GM21423 (cell line): Measurements from ENCODE around the gene SCRN2.

Experiments used
- ATAC-seq: cut with Tn5 transposase; IDR thresholded peaks from one replicate; pipeline ENCODE4 v1.9.1; 2021; ENCODE audit warnings: mild to moderate bottlenecking, moderate library complexity; ENCODE audit not compliant: unreplicated experiment

SCRN2 gene

GRCh38 chr17:47847341-47848197, 6.5 kb upstream of the SCRN2 start:
- ATAC-seq: no peak

GRCh38 chr17:47846716-47847340, 5.8 kb upstream of the SCRN2 start:
- no peak for ATAC-seq

GRCh38 chr17:47845716-47846075, 4.6 kb upstream of the SCRN2 start:
- no peak for ATAC-seq

GRCh38 chr17:47844814-47845715, 4.0 kb upstream of the SCRN2 start:
- no peak for ATAC-seq

GRCh38 chr17:47844227-47844626, 3.2 kb upstream of the SCRN2 start:
- no peak for ATAC-seq

- no peak for ATAC-seq
Measured at GRCh38 chr17:47843391-47843730, 2.3 kb upstream of the SCRN2 start.

GRCh38 chr17:47841488-47842291, 617 bp upstream of the SCRN2 start:
- ATAC-seq: no peak

- no peak for ATAC-seq
Measured at GRCh38 chr17:47840001-47840741, 902 bp downstream of the SCRN2 start.

GRCh38 chr17:47839071-47839470, 2.0 kb downstream of the SCRN2 start:
- ATAC-seq: no peak

- no peak for ATAC-seq
Measured at GRCh38 chr17:47838636-47839035, 2.4 kb downstream of the SCRN2 start.

- ATAC-seq: no peak
Measured at GRCh38 chr17:47837401-47838039, 3.6 kb downstream of the SCRN2 start.

- no peak for ATAC-seq
Measured at GRCh38 chr17:47836601-47837000, 4.5 kb downstream of the SCRN2 start.

GRCh38 chr17:47834756-47835155, 6.3 kb downstream of the SCRN2 start:
- no peak for ATAC-seq

- ATAC-seq: no peak
Measured at GRCh38 chr17:47831934-47832327, 9.1 kb downstream of the SCRN2 start.

GRCh38 chr17:47831003-47831933, 9.8 kb downstream of the SCRN2 start, which contains the start of the genes LRRC46 and MRPL10:
Gene LRRC46, plus strand, starts transcription at chr17:47831670. Its CDS starts 320 bp downstream, at chr17:47831990.
Gene MRPL10, minus strand, starts transcription at chr17:47831541. Its CDS starts 30 bp downstream, at chr17:47831511.
- peak; percentile 75 for ATAC-seq

GRCh38 chr17:47830396-47831002, 10.6 kb downstream of the SCRN2 start:
- ATAC-seq: no peak

GRCh38 chr17:47829870-47830269, 11.2 kb downstream of the SCRN2 start:
- no peak for ATAC-seq

GRCh38 chr17:47823519-47823918, 17.6 kb downstream of the SCRN2 start:
- ATAC-seq: no peak
